Kidney (tissue), 14 donors: Measurements from ENCODE around the gene MACROD1. TPM values are rescaled to one million over a fixed set of nuclear protein-coding genes. Genes with fewer than 3 reads are reported as not detected.

Source experiments
- DNase-seq, 5 donors: peaks; one replicate each; pipeline ENCODE4 v3.0.0-alpha.2; 2013 to 2020
- FAIRE-seq: peaks from 2 replicates; lab custom pipeline; 2012; peaks lifted over from hg19 to GRCh38; lab: Jason Lieb, UNC
- H3K27ac ChIP-seq, 2 donors: one replicate each; pipeline ENCODE4 v1.7.0; 2013; ENCODE audit warnings: low read depth in 2 of 2, low read length in 2 of 2, inconsistent platforms in 1 of 2
- H3K27me3 ChIP-seq: one replicate; pipeline ENCODE4 v1.7.1; 2013; ENCODE audit warnings: low read length, inconsistent platforms; ENCODE audit not compliant: control insufficient read depth, insufficient read depth
- H3K36me3 ChIP-seq, 3 donors: one replicate each; pipeline versions ENCODE4 v1.7.0 to v1.7.1; 2013; ENCODE audit warnings: low read length in 3 of 3, control low read depth in 1 of 3, inconsistent platforms in 1 of 3; ENCODE audit not compliant: insufficient read depth in 3 of 3, control insufficient read depth in 2 of 3
- H3K4me1 ChIP-seq, 3 donors: one replicate each; pipeline versions ENCODE4 v1.7.0 to v1.7.1; 2013; ENCODE audit warnings: low read length in 3 of 3, inconsistent platforms in 1 of 3, low read depth in 1 of 3; ENCODE audit not compliant: control insufficient read depth in 2 of 3, insufficient read depth in 2 of 3
- H3K4me3 ChIP-seq, 3 donors: one replicate each; pipeline versions ENCODE4 v1.7.0 to v1.8.1; 2013; ENCODE audit warnings: low read length in 3 of 3, control low read depth in 1 of 3, inconsistent platforms in 1 of 3
- H3K9ac ChIP-seq, 3 donors: one replicate each; pipeline versions ENCODE4 v1.7.0 to v1.7.1; 2013; ENCODE audit warnings: low read length in 3 of 3, control low read depth in 1 of 3, inconsistent platforms in 1 of 3
- H3K9me3 ChIP-seq, 3 donors: one replicate each; pipeline versions ENCODE4 v1.7.0 to v1.7.1; 2013; ENCODE audit warnings: low read length in 3 of 3, control low read depth in 1 of 3, inconsistent platforms in 1 of 3; ENCODE audit not compliant: control insufficient read depth in 2 of 3, insufficient read depth in 1 of 3
- intact Hi-C: fragments of 100-400 bp; cut with DNase I; formaldehyde crosslinking; loops from one replicate; pipeline ENCODE4 v1.11.1; 2022
- polyA plus RNA-seq: library from polyadenylated mRNA; stranded (reverse); fragments of 350-450 nt; fragmentation: Illumina TruSeq; extraction: RNeasy Lipid Tissue Mini Kit (QIAGEN cat#74804); gene quantifications from one replicate; pipeline ENCODE4 v1.2.3, GENCODE V29; 2014; ENCODE audit warnings: low read depth, low replicate concordance; ENCODE audit not compliant: insufficient read depth
- total RNA-seq: library from RNA; stranded (reverse); fragmentation: NEBNext Ultra II Directional; extraction: Animal tissue kit (Norgen Biotek cat#: 25700); gene quantifications from one replicate; pipeline ENCODE4 v1.2.1, GENCODE V29; 2021
- TF ChIP-seq, protein P1 (sequence below): IDR thresholded peaks from 3 replicates; pipeline ENCODE4 v1.5.1; 2012; ENCODE audit warnings: mild to moderate bottlenecking, moderate library complexity, borderline replicate concordance; ENCODE audit not compliant: insufficient read depth; ENCODE audit errors: extremely low read depth
- donor health status: control.
- donor health status: control.
- donor health status: control.
- donor health status: control.
- donor health status: control.
- donor health status: DM: yes; HTN: yes; CAD: no.
- donor health status: Normal renal cell carcinoma (clear cell type).

The MACROD1 gene
- total and polyA plus RNA-seq, 2 donors from 2014 or later = 27.8 to 176 TPM

DNA sequence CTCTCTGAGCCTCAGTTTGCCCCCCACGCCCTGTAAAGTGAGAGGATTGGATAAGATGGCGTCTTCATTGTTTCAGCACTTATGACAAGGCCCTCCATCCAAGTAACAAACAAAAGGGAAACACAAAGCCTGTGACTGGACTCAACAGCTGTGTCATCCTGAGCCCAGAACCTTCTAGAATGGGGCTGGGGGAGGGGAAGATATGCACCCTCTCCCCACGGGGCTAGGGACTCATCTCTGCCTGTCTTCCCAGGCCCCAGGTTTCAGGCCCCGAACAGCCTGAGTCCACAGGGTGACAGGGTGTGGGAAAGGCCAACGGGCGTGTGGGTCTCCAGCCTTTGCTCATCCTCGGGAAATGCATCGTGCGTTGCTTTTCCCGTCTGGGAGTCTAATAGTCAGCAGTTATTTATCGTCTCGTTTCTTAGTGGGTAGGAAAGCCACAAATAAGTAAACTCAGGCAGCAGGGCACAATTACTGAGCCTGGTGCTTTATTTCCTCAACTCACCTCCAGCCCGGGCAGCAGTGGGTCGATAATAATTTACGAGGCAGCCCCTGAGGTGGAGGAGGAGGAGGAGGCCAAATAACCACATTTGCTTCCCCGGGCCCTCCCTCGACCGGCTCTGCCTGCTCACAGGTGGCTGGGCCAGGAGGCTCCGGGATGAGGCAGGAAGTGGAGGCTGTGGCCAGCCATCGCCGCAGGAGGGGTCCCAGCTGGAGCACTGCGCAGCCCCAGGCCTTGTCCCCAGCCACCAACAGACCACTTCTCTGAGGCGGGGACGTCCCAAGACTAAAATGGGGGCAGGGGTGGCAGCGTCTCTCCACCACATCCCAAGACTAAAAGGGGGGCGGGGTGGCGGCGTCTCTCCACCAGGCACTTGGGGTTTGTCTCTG lies 75.8 kb downstream of the MACROD1 start:
- Histone ChIP-seq H3K4me1 (peaks cover 0 to 43% (median 41%) of the 10 kb centered on the region in 3 donors), H3K36me3 (no peaks in the 10 kb centered on the region), H3K27me3 (no peaks in the 10 kb centered on the region), H3K27ac (no peak overlapping the region), H3K9me3 (no peaks in the 10 kb centered on the region), H3K4me3 (no peak overlapping the region), H3K9ac (no peak overlapping the region)
- intact Hi-C loops = no loop called here
- DNase-seq (no peak), FAIRE-seq (no peak)
- TF ChIP-seq, protein P1, sequence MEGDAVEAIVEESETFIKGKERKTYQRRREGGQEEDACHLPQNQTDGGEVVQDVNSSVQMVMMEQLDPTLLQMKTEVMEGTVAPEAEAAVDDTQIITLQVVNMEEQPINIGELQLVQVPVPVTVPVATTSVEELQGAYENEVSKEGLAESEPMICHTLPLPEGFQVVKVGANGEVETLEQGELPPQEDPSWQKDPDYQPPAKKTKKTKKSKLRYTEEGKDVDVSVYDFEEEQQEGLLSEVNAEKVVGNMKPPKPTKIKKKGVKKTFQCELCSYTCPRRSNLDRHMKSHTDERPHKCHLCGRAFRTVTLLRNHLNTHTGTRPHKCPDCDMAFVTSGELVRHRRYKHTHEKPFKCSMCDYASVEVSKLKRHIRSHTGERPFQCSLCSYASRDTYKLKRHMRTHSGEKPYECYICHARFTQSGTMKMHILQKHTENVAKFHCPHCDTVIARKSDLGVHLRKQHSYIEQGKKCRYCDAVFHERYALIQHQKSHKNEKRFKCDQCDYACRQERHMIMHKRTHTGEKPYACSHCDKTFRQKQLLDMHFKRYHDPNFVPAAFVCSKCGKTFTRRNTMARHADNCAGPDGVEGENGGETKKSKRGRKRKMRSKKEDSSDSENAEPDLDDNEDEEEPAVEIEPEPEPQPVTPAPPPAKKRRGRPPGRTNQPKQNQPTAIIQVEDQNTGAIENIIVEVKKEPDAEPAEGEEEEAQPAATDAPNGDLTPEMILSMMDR = no peak

DNA sequence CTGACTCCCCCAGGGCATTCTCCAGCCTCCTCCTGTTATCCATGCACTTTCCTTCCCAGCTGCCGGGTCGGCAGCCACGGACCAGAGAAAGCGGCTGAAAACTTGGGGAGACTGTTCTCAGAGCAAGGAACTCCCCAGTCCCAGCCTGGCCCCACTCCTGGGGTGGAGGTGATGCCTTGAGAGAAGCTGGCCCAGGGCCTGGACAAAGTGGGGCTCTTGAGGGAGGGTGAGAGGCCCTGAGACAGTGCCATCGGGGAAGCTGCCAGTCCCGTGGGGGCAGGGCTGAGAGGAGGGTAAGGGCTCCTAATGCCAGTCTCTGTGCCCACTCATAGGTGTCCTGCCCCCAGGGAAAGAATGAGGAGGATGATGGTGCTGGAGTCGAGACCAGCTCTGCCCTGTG lies 76.4 kb downstream of the MACROD1 start:
- Histone ChIP-seq H3K36me3 (no peaks in the 10 kb centered on the region), H3K27ac (no peak overlapping the region), H3K9me3 (no peaks in the 10 kb centered on the region), H3K4me3 (no peak overlapping the region), H3K9ac (peak overlapping the region in 1 of 3 donors; percentile 12), H3K27me3 (no peaks in the 10 kb centered on the region), H3K4me1 (peaks cover 0 to 43% (median 43%) of the 10 kb centered on the region in 3 donors)
- intact Hi-C loops = no loop called here
- TF ChIP-seq, protein P1 = no peak
- FAIRE-seq (no peak), DNase-seq (no peak)

DNA sequence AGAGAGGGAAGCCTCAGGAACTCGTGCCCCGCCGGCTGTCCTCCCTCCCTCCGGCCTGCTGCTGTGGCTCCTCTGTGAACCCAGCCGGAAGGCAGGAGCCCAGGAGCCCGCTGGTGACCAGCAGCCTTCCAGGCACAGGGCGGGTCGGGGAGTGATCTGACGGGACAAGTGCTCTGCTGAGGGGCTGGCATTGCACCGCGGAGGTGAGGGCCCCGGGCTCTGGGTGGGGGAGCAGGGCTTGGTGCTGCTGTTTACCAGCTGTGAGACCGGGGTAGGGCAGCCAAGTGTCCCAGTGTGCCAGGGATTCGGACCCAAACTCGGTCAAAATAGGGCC lies 76.9 kb downstream of the MACROD1 start:
- DNase-seq = peak in 1 of 5 donors; percentile 55
- Histone ChIP-seq H3K27me3 (no peaks in the 10 kb centered on the region), H3K4me1 (peaks cover 0 to 46% (median 43%) of the 10 kb centered on the region in 3 donors), H3K27ac (no peak overlapping the region), H3K9me3 (no peaks in the 10 kb centered on the region), H3K4me3 (no peak overlapping the region), H3K9ac (no peak overlapping the region), H3K36me3 (no peaks in the 10 kb centered on the region)
- FAIRE-seq = no peak
- intact Hi-C loops = no loop called here
- TF ChIP-seq, protein P1 = no peak
